Bronchial epithelial cell (primary cell): Measurements from ENCODE around the gene PATJ. TPM values are rescaled to one million over a fixed set of nuclear protein-coding genes. Genes with fewer than 3 reads are reported as not detected.

Experiments
- DNase-seq: peaks from one replicate; pipeline ENCODE4 v3.0.0-alpha.2; 2010; ENCODE audit warnings: low read depth
- FAIRE-seq: peaks from 2 replicates; lab custom pipeline; 2011; peaks lifted over from hg19 to GRCh38; lab: Jason Lieb, UNC
- H3K27me3 ChIP-seq: 2 replicates; pipeline ENCODE4 v1.5.1; 2011; ENCODE audit warnings: low read length; ENCODE audit not compliant: control insufficient read depth, insufficient read depth
- H3K36me3 ChIP-seq: 2 replicates; pipeline ENCODE4 v1.5.1; 2011; ENCODE audit warnings: low read length; ENCODE audit not compliant: control insufficient read depth, insufficient read depth
- H3K4me3 ChIP-seq: 2 replicates; pipeline ENCODE4 v1.5.1; 2011; ENCODE audit warnings: mild to moderate bottlenecking, low read depth, low read length, control low read depth
- CTCF ChIP-seq: IDR thresholded peaks from 2 replicates; pipeline ENCODE4 v1.5.1; 2011; ENCODE audit warnings: mild to moderate bottlenecking, moderate library complexity, low read length, control low read depth, inconsistent platforms; ENCODE audit not compliant: insufficient read depth, severe bottlenecking
- total RNA-seq: library from RNA; depleted of rRNA; stranded (reverse); fragments of >200 nt; gene quantifications from 2 replicates; pipeline ENCODE4 v1.2.1, GENCODE V29; 2014

PATJ gene
- total RNA-seq, 1 donor from 2014 or later, result 46.6 TPM

DNA sequence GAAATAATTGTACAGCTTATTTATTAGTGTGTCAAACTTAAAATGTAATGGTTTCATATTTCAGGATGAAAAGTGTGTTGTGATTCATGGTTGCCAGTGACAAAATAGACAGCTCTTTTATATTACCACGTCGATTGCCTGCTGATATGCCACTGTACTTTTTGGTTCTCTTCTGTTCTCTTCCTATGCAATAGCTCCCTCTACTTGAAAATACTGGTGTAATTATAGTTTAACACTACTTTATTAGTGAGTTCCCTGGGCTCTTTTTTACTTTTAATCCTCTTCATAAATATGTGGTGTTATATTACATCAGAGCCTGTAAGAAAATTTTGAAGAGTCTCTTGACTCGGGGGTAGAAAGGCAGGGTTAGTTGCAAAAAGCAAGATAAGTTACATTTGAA lies 111.3 kb downstream of the PATJ start:
- H3K27me3 ChIP-seq, result no peaks in the 10 kb centered on the region
- DNase-seq, result peak; percentile 17
- TF ChIP-seq CTCF, result no peak
- FAIRE-seq, result no peak
- no peak overlapping the region for H3K4me3 ChIP-seq
- H3K36me3 ChIP-seq, result peaks cover 15% of the 10 kb centered on the region

DNA sequence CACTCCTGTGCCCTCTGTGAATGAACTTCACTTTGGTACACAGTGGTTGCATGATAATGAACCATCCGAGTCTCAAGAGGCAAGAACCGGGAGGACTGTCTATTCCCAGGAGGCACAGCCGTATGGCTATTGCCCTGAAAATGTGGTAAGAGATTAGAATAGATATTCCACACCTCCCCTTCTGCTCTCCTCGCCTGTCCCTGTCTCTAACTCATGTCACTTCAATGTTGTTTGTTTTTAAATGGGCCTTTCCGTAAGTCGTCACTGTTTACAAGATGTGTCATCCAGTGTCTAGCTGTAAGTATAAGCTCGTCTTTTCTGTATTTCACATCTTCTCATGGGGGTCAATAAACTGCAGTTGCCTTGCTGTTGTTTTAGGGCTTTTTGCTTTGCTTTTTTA lies 122.2 kb downstream of the PATJ start:
- FAIRE-seq, result no peak
- DNase-seq, result no peak
- no peak for TF ChIP-seq CTCF
- Histone ChIP-seq H3K36me3 (peaks cover 5% of the 10 kb centered on the region), H3K27me3 (no peaks in the 10 kb centered on the region), H3K4me3 (no peak overlapping the region)

- TF ChIP-seq CTCF, result no peak
- no peak overlapping the region for H3K4me3 ChIP-seq
- H3K27me3 ChIP-seq, result no peaks in the 10 kb centered on the region
- DNase-seq, result no peak
- peaks cover 5% of the 10 kb centered on the region for H3K36me3 ChIP-seq
- no peak for FAIRE-seq
Observed at GRCh38 chr1:61865646-61866220, 123.5 kb downstream of the PATJ start.

GRCh38 chr1:61869691-61870109 lies 127.4 kb downstream of the PATJ start:
- no peak for TF ChIP-seq CTCF
- H3K36me3 ChIP-seq, result peaks cover 8% of the 10 kb centered on the region

DNA sequence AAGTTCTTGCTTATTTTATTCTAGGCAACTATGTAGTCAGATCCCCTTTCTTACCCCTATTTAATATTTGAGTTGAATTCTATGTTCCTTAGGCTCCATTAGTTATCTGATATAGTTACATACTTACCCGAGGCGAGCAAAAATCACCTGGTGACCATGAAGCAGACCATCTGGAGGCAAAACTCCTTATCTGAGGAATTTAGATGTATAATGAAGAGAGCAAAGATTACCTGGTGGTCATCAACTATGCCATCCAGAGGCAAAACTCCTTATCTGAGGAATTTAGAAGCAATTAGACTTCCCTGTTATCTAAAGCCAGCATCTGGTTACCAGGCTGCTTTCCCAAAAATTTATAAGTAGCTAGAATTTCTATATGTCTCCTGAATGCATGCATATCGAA lies 129.9 kb downstream of the PATJ start:
- Histone ChIP-seq H3K36me3 (peaks cover 3% of the 10 kb centered on the region), H3K4me3 (no peak overlapping the region), H3K27me3 (no peaks in the 10 kb centered on the region)
- FAIRE-seq (no peak), DNase-seq (no peak)
- TF ChIP-seq CTCF, result no peak

More at GRCh38 chr1:61869691-61870109, 127.4 kb downstream of the PATJ start:
- Histone ChIP-seq H3K27me3 (no peaks in the 10 kb centered on the region), H3K4me3 (no peak overlapping the region)
- DNase-seq (no peak), FAIRE-seq (no peak)

DNA sequence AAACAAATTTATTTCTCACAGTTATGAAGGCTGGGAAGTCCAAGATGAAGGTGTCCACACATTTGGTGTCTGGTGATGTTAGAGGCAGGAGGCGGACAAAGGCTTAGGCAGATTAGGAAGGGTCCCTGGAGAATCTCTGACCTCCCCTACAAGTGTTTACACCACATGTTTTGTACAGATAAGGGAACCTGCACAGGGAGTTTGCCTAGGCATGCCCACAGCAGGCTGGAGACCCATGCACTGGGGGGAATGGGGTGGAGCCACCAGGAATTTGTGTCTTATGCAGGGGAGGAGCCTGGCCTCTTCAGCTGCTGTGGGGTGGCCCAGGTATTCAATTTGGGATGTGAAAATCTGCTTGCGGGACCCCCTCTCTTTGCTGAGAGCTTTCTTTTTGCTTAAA lies 131.3 kb downstream of the PATJ start:
- peak; percentile 33 for DNase-seq
- Histone ChIP-seq H3K27me3 (no peaks in the 10 kb centered on the region), H3K4me3 (no peak overlapping the region), H3K36me3 (peaks cover 3% of the 10 kb centered on the region)
- FAIRE-seq, result no peak
- TF ChIP-seq CTCF, result no peak
